ENCODE measurements around the gene TSHR.

TSHR gene

GRCh38 chr14:81147140-81147897 lies 191.9 kb downstream of the TSHR start:
- DNase-seq = no peak

GRCh38 chr14:81148635-81149034 lies 193.2 kb downstream of the TSHR start:
- no peak for DNase-seq

- DNase-seq = no peak
Observed at GRCh38 chr14:81153187-81153586, 197.8 kb downstream of the TSHR start.

DNA sequence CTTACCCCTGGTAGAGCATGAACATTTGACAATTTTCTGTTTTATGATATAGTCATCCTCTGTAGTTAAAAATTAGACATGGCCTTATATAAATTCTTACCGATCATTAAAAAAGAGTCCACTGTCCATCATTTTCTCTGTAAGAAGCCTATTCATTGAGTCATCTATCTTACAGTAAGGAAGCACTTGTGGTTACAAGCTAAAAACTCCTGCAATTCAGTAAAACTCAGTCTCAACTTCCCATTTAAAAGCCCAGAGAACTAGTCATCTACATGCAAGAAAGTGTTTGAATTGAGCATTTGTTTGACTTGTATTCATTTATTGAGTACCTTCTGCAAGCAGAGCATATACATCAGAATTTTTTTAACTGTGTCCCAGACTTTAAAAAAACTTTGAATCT lies 202.0 kb downstream of the TSHR start:
- no peak for DNase-seq

DNA sequence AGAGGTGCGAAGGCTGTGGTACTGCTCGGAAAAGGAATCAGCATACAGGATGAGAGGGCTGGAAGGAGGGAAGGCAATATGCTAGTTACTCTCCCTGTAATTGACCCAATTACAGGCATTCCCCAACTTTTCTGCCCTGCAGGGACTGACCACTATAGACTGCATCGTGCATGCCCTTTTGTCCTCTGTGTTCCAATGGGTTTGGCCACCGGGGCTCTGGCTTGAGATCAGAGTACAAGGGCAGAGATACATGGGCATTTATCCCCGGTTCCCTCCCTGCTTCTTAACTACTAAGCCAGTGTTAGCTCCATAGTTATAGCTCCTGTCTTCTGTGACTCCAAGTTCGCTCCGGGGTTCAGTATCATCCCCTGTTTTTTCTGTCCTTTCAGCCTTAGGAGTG lies 205.7 kb downstream of the TSHR start:
- no peak for DNase-seq

DNA sequence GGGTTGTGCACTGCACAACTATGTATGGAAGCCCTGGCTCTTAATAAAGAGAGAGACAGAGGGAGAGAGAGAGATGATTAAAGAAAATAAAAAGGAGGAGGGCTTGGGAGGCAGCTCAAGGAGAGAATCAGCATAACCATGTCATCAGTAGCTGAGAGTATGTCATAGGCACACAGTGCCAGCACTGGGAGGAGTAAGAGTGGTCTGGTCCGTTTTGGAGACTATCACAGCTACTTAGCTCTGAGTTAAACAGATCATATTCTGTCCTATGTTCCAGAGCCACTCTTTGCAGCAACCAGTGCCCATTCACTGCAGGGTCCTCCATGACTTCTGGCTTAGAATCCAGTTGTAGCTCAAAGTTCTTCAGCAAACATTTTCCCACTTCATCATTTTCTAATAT lies 206.3 kb downstream of the TSHR start:
- no peak for DNase-seq

DNA sequence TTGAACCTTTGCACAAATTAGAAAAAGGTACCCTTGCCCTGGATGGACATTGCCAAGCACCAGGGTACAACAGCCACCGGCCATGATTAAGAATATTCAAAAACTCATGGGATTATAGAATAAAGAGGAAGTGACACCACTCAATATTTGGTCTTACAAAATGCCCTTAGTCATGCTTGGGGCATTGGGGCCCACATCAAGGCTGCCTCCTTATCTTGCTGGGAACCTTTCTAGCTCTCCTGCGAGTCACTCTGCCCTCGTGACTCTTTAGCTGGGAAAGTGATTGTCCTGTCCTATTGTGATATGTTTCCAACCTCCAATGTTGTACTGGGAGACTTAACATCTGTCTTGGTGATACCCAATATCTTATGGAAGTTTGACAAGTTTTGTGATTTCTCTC lies 207.5 kb downstream of the TSHR start:
- no peak for DNase-seq

DNA sequence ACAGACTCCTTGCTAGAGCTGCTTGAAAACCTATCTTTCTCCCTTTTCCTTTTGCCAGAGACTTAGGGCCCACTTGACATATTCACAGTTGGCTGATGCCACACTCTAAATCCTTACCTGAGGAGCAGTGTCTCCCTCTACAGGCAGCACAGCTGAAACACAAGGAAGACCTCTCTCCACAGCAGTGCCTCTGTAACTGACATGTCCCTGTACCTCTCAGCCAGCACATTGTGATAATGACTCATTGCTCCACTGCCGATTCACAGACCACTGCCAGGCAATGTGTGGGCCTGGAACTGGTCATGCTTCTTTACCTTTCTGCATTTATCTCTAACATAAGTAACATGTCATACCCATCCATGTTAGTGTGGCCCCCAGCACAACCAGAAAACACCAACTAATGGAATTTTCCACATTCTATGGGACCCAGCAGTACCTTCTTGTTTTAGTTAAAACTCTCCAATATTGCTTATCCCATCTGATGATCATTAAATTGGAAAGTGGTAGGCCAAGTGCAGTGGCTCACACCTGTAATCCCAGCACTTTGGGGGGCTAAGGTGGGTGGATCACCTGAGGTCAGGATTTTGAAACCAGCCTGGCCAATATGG lies 208.8 kb downstream of the TSHR start:
- DNase-seq = peak; percentile 38

- no peak for DNase-seq
Observed at GRCh38 chr14:81165188-81165587, 209.8 kb downstream of the TSHR start.

DNA sequence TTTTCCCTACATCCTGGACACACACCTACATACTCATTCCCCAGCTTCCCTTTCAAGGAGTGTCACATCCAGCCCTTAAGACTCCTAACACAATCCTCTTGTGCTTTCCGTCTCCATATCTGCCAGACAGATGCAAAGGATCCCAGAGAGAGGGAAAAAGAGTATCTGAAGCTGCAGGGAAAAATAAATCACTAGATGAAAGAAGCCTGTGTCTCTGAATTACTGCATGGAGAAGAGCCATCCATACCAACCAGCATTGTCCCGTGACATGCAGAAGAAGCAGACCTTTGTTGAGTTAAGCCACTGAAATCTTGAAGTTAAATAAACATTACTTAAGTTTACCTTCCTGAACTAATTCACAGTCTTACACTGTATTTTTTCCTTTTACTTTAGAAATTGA lies 210.7 kb downstream of the TSHR start:
- DNase-seq = no peak

DNA sequence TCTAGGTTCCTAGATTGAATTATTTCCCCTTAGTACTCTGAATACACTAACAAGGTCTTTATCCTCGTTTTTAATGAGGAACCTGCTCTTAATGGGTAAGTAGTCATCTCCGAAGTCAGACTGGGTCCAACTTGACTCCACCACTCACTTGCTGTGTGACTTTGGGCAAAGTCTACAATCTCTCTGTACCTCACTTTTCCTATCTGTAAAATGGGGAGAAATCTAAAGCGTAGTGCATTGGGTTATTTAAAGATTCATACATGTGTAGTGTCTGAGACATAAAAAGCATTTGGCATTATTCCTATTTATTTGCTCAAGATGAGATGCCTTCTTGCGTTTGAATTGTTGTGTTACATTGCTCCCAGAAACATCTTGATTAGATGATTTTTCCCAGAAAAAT lies 213.8 kb downstream of the TSHR start:
- DNase-seq = no peak

GRCh38 chr14:81169711-81170103 lies 214.3 kb downstream of the TSHR start:
- DNase-seq = no peak

GRCh38 chr14:81170104-81170828 lies 214.8 kb downstream of the TSHR start:
- peak; percentile 59 for DNase-seq

- DNase-seq = no peak
Observed at GRCh38 chr14:81170829-81171195, 215.4 kb downstream of the TSHR start.

GRCh38 chr14:81172353-81172752 lies 216.9 kb downstream of the TSHR start:
- no peak for DNase-seq

DNA sequence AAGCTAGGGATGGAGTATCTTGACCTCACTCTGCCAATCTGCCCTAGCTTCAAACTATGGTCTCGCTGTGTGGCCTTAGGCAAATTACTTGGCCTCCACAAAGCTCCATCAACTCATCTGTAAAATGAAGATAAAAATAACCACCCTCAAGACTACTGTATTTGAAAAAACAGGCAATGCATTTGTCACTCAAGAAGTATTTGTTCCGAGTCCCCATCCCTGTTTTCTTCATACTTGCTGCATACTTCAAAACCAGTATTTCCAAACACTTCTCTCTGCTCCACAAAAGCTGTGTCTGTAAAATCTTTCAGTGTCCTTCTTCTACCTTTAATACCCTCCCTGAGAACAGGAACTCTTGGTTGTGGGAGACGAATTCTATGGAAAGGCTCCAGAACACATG lies 217.5 kb downstream of the TSHR start:
- DNase-seq = no peak

DNA sequence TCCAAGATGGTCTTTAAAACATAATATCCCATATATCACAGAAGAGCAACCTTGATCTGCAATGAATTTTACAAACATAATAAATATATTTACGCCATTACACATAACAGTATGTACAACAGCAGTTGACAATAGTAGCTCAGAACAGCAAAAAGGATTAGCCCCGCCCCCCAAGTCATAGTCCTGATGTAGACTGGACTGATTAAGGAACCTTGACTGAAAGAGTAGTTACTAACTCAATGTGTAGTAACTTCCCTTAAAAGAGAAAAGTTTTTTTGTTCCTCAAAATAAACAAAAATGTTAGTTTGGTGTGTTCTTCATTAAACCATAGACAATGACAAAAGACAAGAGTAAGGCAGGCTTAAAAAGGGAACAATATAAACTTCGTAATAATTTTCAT lies 220.8 kb downstream of the TSHR start:
- no peak for DNase-seq

- DNase-seq = no peak
Observed at GRCh38 chr14:81177225-81177624, 221.8 kb downstream of the TSHR start.

DNA sequence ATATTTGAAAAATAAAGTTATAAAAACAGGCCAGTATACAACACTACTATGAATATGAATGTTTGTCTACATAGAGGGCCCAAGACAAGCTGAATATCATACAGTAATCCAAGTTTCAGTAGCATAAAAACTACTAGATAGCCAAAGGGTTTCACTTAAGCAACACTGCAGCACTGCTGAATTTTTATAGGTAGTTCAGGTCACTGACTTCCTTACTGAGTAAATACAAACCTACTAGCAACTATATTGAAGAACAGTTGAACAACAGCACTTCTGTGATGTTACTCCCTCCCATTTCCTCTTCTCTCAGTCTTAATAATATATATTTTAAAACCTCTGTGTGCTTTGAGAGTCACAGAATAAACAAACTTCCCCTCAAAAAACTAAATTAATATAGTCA lies 222.6 kb downstream of the TSHR start:
- no peak for DNase-seq

GRCh38 chr14:81179631-81180030 lies 224.2 kb downstream of the TSHR start:
- DNase-seq = no peak

DNA sequence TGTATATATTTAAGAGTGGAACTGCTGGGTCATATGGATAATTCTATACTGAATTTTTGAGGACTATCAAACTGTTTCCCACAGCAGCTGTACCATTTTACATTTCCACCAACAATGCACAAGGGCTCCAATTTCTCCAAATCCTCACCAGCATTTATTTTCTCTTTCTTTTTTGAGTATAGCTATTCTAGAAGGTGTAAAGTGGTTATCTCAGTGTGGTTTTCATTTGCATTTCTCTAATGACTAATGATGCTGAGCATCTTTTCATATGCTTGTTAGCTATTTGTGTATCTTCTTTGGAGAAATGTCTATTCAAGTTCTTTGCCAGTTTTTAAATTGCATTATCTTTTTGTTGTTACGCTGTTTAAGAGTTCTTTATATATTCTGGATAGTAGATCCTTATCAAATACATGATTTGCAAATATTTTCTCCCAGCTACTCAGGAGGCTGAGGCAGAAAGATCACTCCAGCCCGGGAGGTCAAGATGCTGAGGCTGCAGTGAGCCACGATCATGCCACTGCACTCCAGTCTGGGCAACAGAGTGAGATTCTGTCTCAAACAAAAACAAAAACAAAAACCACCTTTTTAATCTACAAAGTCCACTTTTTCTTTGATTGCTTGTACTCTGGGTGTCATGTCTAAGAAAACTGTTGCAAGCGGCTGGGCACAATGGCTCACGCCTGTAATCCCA lies 232.6 kb downstream of the TSHR start:
- DNase-seq = no peak

DNA sequence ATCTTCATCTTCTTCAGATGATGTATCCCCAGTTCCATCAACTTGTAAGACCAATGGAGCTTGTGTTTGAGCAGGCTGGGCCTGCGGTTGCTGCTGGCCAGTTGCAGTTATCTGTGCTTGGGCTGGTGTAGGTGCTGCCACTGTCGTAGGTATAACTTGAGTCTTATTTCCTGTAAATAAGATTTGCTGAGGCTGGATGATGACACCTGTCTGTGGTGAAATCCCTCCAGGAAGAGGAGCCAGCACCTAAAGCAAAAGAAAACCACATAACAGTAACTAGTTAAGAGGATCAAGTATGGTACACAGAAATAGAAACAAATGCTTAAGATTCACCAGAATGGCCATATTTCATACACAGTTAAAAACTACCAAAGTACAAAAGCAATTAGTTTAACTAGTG lies 237.2 kb downstream of the TSHR start:
- DNase-seq = no peak

DNA sequence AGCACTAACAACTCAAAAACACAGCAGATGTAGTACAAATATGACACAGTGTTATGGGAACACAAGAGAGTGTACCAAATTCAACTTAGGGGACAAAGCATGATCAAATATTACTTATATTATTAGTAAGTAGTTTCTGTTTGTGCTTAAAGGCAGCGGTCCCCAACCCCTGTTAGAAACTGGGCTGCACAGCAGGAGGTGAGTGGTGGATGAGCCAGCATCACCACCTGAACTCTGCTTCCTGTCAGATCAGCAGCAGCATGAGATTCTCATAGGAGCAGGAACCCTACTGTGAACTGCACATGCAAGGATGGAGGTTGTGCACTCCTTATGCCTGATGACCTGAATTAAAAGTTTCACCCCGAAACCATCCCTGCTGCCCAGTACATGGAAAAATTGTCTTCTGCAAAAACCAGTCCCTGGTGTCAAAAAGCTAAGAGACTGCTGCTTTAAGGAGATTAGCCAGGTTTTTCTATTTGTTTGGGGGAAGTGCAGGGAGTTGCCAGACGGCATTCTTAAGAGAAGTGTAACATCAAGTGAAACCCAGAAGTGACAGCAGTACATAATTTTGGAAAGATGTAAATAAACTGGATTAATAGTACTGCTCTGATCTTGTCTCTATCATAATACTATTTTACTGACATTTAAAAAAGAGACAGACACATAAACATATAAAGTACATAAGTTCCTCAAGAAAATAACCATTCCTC lies 238.7 kb downstream of the TSHR start:
- DNase-seq = no peak
